ENCODE measurements around the gene ATIC. TPM values are rescaled to one million over a fixed set of nuclear protein-coding genes. Genes with fewer than 3 reads are reported as not detected.

ATIC gene
- total RNA-seq, 1 donor from 2014 or later, result 77.7 TPM

DNA sequence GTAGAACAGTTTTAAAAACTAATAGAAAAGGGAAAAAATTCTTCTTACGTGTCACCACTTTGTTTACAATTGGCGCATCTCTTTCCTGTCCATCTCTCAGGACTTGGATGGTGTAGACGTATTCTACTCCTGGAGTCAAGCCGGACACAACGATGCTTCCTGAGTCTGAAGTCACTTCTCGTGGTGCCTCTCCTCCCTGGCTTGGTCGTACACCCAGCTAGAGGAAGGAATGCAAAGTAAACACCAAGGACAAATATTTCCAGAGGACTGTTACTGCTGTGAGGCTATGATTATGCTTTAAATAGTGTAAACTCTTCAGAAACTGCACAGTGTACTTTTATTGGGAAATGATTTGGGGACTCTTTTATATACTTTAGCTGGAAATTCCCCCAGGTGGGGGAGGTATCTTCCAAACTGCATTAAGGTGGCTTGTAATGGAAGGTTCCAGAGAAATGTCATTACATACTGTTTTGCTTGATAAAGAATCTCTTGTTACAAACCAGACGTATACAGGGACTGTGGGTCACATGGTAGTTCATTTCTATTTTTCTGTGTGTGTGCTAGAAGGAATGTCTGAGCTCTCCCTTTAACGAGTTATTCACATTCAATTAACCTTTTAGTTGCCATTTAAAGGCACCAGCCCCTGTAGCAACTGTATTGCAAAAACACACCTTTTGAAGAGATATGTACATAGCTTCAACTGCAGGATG is 85.9 kb downstream of the ATIC start:
- peak overlapping the region; percentile 51 for H3K4me3 Mint-ChIP-seq (ENCODE audit: unreplicated experiment)
- DNase-seq (ENCODE audit: low spot score), result no peak
- peaks cover 81% of the 10 kb centered on the region for H3K4me1 Mint-ChIP-seq (ENCODE audit: low read depth)
- H3K27ac Mint-ChIP-seq (ENCODE audit: unreplicated experiment), result peak overlapping the region; percentile 94
- no peaks in the 10 kb centered on the region for H3K27me3 Mint-ChIP-seq (ENCODE audit: low read depth)
- TF ChIP-seq, protein P1, sequence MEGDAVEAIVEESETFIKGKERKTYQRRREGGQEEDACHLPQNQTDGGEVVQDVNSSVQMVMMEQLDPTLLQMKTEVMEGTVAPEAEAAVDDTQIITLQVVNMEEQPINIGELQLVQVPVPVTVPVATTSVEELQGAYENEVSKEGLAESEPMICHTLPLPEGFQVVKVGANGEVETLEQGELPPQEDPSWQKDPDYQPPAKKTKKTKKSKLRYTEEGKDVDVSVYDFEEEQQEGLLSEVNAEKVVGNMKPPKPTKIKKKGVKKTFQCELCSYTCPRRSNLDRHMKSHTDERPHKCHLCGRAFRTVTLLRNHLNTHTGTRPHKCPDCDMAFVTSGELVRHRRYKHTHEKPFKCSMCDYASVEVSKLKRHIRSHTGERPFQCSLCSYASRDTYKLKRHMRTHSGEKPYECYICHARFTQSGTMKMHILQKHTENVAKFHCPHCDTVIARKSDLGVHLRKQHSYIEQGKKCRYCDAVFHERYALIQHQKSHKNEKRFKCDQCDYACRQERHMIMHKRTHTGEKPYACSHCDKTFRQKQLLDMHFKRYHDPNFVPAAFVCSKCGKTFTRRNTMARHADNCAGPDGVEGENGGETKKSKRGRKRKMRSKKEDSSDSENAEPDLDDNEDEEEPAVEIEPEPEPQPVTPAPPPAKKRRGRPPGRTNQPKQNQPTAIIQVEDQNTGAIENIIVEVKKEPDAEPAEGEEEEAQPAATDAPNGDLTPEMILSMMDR (IDR thresholded peaks at IDR 0.05), result peak; percentile 66
- H3K9me3 Mint-ChIP-seq (ENCODE audit: low read depth), result no peaks in the 10 kb centered on the region
- peaks cover 68% of the 10 kb centered on the region for H3K36me3 Mint-ChIP-seq (ENCODE audit: low read depth)

DNA sequence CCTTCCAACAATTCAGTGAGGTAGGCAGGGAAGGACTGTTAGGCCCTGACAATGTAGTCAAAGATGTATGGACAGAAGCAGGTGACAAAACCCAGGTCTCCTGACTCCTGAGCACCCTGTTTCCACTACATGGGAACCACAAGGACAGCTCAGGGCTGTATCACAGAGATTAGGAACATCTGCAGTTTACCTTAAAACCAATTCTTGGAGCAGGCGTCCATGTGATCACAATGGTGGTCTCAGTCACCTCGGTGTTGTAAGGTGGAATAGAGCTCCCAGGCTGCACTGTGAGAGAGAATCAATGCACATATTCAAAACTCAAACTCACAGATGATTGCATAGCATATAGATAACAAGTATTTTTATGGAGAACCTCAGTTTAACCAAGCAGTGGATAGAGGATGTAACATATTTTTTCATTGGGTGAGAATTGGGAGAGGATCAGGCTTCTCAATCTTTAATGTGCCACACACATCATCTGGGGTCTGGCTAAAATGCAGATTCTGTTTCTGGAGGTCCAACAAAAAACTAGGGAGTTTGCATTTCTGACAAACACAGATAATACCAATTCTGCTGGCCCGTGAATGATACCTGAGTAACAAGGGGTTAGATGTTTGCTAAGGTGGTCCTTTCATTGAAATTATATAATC is 87.3 kb downstream of the ATIC start:
- H3K36me3 Mint-ChIP-seq (ENCODE audit: low read depth), result peaks cover 67% of the 10 kb centered on the region

More for the DNA sequence above, 87.3 kb downstream of the ATIC start:
- Mint-ChIP-seq H3K4me3 (ENCODE audit: unreplicated experiment) (peak overlapping the region; percentile 51), H3K4me1 (ENCODE audit: low read depth) (peaks cover 81% of the 10 kb centered on the region), H3K27ac (ENCODE audit: unreplicated experiment) (peak overlapping the region; percentile 94), H3K27me3 (ENCODE audit: low read depth) (no peaks in the 10 kb centered on the region), H3K9me3 (ENCODE audit: low read depth) (no peaks in the 10 kb centered on the region)
- TF ChIP-seq, protein P1 (IDR thresholded peaks at IDR 0.05), result no peak
- no peak for DNase-seq (ENCODE audit: low spot score)

Other genes with a start within 250 kb of the ATIC start
- 0.27 to 0.44 TPM (median 0.40 TPM) in 3 replicates for gene ABCA12, start 173.4 kb upstream of the ATIC start, total RNA-seq
- 30,644 to 36,263 TPM (median 31,288 TPM) in 3 replicates for gene FN1, start 124.0 kb downstream of the ATIC start, total RNA-seq